Body of pancreas (tissue), 4 donors: ENCODE measurements around the gene CCDC57.

Source experiments
- POLR2A ChIP-seq, 3 donors: fragments of 450-650 bp; IDR thresholded peaks; one replicate each; pipeline ENCODE4 v1.6.1; 2016; ENCODE audit warnings: antibody characterized with exemption in 3 of 3, mild to moderate bottlenecking in 2 of 3
- TF ChIP-seq, protein P1 (sequence below), 7 experiments: fragments of 450-650 bp in 4 of 7; fragments of 200-600 bp in 3 of 7; sonication (generic) in 3 of 7; IDR thresholded peaks; one replicate each; pipeline ENCODE4 v1.5.1; 2016 to 2019; ENCODE audit warnings: antibody characterized with exemption in 7 of 7

DNA sequence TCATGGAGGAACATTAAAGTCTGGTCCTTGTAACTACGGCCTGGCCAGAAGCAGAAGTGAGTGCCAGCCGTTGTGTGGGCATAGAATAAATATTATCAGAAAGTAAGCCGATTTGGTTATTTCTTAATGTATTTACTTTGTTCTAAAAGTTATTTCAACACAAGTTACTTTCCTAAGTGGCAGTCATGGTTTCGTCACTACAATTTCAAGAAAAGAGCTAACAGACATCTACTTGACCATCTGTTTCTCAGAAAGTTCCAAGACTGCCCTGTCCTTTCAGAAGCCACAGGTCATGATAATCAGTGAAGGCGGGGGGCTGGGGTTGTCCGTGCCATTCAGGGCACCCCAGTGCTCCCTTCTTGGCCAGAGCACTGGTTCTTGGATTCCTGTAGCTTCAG is 99.7 kb downstream of the CCDC57 start:
- TF ChIP-seq POLR2A (IDR thresholded peaks at IDR 0.05), result no peak
- TF ChIP-seq, protein P1, sequence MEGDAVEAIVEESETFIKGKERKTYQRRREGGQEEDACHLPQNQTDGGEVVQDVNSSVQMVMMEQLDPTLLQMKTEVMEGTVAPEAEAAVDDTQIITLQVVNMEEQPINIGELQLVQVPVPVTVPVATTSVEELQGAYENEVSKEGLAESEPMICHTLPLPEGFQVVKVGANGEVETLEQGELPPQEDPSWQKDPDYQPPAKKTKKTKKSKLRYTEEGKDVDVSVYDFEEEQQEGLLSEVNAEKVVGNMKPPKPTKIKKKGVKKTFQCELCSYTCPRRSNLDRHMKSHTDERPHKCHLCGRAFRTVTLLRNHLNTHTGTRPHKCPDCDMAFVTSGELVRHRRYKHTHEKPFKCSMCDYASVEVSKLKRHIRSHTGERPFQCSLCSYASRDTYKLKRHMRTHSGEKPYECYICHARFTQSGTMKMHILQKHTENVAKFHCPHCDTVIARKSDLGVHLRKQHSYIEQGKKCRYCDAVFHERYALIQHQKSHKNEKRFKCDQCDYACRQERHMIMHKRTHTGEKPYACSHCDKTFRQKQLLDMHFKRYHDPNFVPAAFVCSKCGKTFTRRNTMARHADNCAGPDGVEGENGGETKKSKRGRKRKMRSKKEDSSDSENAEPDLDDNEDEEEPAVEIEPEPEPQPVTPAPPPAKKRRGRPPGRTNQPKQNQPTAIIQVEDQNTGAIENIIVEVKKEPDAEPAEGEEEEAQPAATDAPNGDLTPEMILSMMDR (IDR thresholded peaks at IDR 0.05), result no peak
